DMS153 treated with DMSO at 0.1 percent for 48 hours (cell line): Measurements from ENCODE around the gene GYS1.
"Not testable (repeated sequence)": the region's sequence is repeated elsewhere in the genome, so short reads cannot be mapped to it uniquely, and the experiment has no call there.

Experiments used
- DNase-seq: peaks from one replicate; lab custom pipeline; 2025; ENCODE audit not compliant: unreplicated experiment; lab: John Stamatoyannopoulos, UW

The GYS1 gene

DNA sequence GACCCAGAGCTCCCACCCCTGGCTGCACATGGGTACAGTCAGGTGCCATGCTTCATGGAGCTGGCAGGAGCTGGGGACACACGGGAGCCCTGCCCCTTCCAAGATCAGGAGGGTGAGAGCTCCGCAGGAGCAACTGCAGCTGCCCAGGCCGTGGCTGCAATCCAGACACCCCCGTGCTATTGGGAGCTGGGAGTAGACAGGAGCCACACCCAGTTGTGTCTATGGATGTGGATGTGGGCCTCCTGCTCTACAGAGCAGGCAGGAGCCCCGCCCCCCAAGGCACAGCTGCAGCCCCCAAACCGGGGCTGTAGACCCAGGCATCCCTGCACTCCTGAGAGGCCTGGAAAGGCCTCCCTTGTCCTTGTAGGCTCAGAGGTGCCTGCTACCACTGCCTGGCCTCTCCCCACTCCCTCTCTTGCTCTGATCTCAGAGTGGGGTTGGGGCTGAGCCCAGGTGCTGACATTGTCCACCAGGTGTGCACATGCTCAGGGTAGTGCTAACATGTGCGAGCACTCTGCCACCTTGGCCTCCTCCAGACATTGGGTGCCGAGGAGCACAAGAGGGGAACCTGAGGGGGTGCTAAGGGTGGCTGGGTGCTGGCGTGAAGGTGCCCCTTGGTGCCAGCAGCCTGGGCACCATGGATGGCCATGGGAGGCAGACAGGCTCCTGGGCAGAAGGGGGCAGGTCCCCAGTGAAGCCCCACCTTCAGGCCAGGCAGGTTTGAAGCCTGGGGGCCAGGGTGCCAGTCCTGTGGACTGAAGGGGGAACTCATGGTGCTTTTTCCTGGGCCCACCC, 46.4 kb downstream of the GYS1 start:
- no peak for DNase-seq

DNA sequence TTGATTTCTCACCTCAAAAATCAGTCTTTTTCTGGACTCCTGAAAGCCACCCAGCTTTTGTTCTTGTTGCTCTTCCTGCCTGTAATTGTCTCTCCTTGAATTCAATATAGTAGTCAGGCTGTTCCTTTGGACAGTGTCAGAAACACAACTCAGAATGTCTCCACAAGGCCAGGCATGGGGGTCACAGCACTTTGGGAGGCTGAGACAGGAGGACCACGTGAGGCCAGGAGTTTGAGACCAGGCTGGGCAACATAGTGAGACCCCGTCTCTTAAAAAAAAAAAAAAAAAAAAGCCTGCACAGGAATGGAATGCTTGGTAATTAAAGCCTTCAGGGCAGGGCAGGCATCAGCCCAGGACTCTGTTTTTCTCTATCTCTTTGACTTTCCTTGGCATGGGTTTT, 47.3 kb downstream of the GYS1 start:
- no peak for DNase-seq

DNA sequence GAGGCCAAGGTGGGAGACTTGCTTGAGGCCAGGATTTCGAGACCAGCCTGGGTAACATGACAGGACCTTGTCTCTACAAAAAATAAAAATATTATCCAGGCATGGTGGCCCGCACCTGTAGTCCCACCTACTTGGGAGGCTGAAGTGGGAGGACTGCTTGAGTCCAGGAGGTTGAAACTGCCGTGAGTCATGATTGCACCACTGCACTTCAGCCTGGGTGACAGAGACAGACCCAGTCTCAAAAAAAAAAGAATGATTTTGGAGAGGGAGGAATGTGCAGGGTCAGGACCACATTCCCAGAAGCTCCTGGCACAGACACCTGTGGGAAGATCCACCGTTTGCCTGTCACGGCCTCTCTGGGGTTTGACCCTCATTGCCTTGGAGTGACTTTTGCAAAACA, 47.7 kb downstream of the GYS1 start:
- no peak for DNase-seq

DNA sequence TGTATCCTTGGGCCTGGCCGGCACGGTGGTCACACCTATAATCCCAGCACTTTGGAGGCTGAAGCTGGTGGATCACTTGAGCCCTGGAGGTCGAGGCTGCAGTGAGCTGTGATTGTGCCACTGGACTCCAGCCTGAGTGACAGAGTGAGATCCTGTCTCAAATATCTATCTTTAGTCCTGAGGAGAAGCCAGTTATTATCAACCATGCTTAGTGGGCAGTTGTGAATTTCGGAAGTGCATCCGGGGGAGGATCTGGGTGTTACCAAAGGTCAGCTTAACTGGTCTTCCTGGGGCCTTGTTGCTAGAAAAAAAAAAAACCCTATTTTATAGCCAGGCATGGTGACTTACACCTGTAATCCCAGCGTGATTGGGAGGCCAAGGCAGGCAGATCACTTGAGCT, 50.0 kb downstream of the GYS1 start:
- no peak for DNase-seq

DNA sequence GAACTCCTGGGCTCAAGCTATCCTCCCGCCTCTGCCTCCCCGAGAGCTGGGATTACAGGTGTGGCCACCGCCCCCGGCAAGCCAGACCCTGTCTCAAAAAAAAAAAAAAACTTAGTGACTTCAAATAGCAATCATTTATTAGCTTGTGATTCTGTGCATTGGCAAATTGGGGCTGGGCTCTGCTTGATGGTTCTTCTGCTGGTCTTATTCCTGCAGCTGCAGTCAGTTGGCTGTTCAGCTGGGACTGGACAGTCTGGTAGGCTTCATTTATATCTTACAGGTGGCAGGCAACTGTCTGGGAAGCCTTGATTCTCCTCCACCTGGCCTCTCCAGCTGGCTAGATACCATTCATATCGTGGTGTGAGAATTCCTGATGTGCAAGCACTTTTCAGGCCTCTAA, 52.2 kb downstream of the GYS1 start:
- no peak for DNase-seq

DNA sequence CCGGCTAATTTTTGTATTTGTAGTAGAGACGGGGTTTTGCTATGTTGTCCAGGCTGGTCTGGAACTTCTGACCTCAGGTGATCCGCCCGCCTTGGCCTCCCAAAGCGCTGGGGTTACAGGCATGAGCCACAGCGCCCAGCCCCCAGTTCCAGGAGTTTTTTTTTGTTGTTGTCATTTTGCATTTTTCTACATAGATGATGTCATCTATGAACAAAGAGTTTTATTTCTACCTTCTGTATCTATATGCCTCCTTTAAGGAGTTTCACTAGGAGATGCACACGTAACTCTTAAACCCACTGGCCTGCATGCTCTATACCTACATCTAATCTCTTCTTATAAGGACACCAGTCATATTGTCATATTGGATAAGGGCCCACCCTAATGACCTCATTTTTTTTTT, 54.9 kb downstream of the GYS1 start:
- DNase-seq, result no peak

DNA sequence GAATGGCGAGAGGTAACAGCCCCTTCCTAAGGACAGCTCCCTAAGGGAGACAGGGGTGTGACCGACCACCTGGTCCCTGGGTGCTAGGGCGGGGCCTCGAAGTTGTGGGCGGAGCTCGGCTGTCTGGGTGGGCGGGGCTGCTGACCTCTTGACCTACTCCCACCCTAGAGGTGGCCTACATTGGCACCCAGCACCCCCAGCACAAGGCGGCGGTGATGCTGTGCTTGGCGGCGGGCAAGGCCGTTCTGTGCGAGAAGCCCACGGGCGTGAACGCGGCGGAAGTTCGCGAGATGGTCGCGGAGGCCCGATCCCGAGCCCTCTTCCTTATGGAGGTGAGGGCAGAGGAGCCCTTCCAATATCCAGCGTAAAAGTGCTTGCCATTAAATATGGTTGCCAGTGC, 57.2 kb downstream of the GYS1 start:
- DNase-seq, result no peak

DNA sequence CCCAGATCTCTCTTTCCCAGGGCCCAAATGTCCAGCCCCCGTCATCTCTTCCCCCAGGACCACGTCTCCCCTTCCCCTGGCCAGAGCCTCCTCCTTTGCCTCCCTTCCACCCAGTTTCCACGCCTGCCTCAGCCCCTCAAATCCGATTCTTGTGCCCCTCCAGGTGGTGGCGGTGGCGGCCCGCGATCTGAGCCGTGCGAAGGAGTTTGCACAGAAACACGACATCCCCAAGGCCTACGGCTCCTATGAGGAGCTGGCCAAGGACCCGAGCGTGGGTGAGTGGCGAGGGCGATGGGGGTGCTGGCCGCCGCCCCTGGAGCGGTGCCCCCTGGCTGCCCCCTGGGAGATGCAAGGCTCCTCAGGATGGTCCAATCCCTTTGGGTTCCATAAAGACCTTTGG, 58.3 kb downstream of the GYS1 start:
- DNase-seq, result no peak

DNA sequence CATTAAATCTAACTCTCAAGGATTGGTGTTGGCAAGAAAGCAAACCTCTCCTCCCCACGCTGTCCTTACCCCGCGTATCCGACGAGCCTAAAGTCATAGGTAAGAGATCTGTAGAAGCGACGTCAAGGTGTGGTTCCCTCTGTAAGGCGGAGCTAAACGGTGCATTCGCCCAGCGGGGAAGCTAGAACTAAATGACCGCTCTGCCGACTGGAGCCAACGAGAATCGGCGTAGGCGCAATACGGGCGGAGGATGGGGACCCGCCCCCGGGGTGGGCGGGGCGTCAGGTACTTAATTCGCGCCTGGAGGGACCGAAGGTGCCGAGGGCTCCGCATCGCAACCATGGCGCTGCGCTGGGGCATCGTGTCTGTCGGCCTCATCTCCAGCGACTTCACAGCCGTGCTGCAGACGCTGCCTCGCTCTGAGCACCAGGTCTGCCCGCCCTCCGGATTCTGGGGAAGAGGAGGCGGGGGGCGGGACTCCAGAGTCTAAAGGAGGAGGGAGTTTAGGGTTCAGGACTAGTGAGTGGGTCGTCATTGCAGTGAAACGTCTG, 59.7 kb downstream of the GYS1 start, which contains the start of gene DHDH:
TSS of gene DHDH (plus strand) at position 318 of the 551 bp plus-strand sequence. CDS start at position 341, 23 bp downstream.
- peak; percentile 85 for DNase-seq

DNA sequence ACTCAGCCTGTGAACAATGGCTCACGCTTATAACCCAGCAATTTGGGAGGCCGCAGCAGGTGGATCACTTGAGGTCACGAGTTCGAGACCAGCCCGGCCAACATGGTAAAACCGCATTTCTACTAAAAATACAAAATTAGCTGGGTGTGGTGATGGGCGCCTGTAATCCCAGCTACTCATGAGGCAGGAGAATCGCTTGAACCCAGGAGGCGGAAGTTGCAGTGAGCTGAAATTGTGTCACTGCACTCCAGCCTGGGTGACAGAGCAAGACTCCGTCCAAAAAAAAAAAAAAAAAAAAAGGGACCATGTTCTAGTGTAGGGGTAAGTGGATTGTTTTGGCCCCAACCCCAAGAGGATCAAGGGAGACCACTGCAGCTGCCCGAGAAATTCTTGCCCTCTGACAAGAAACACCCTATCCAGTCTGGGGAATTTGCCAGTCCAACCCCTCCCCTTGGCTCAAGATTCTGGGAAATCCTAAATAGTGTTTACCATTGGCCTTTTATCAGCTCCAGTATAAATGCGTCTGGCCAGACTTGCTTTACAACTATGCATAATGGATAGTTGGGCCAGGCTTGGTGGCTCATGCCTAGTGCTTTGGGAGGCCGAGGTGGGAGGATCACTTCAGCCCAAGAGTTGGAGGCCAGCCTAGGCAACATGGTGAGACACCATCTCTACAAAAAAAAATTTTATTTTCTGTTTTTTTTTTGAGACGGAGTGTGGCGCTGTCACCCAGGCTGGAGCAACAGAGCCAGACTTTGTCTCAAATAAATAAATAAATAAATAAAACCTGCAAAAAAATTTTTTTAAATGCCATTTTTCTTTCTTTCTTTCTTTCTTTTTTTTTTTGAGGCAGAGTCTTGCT, 64.7 kb downstream of the GYS1 start:
- DNase-seq, result no peak

DNA sequence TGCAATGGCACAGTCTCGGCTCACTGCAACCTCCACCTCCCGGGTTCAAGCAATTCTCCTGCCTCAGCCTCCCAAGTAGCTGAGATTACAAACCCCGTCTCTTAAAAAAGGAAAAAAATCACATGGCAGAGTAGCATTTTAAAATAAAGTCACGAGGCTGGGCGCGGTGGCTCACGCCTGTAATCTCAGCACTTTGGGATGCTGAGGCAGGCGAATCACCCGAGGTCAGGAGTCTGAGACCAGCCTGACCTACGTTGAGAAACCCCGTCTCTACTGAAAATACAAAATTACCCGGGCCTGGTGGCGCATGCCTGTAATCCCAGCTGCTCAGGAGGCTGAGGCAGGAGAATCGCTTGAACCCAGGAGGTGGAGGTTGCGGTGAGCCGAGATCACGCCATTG, 65.4 kb downstream of the GYS1 start:
- not testable (repeated sequence) for DNase-seq

DNA sequence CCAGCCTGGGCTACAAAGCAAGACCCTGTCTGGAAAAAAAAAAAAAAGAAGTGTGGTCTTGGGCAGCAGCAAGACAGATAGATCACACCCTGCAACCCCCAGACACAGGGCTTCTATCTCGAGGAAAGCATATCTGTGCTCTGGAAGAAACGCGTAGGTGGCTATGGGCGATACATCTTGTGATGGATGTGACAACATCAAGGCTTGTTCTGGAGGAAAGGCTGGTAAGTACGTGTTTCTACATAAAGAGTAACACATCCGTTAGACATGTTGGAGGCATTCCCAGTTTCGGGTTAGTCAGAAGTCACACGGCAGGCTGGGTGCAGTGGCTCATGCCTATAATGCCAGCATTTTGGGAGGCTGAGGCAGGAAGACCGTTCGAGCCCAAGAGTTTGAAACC, 66.2 kb downstream of the GYS1 start:
- peak; percentile 0 for DNase-seq

DNA sequence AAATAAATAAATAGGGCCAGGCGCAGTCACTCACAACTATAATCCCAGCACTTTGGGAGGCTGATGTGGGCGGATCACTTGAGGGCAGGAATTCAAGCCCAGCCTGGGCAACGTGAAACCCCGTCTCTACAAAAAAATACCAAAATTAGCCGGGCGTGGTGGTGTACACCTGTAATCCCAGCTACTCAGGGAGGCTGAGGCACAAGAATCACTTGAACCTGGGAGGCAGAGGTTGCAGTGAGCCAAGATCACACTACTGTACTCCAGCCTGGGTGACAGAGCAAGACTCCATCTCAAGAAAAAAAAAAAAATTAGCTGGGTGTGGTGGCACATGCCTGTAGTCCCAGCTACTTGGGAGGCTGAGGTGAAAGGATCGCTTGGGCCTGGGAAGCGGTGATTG, 67.2 kb downstream of the GYS1 start:
- DNase-seq, result not testable (repeated sequence)

DNA sequence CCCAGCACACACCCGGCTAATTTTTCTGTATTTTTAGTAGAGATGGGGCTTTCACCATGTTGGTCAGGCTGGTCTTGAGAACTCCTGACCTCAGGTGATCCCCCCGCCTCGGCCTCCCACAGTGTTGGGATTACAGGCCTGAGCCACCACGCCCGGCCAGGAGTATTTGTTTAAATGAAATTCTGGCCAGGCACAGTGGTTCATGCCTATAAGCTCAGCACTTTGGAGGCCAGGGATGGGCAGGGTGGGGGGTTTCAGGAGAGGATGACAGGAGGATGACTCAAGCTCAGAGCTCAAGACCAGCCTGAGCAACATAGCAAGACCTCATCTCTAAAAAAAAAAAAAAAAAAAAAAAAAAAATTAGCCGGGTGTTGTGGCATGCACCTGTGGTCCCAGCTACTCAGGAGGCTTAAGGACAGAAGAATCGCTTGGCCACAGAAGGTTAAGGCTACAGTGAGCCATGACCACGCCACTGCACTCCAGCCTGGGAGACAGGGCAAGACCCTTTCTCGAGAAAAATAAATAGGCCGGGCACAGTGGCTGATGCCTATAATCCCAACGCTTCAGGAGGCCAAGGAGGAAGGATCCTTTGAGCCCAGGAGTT, 67.8 kb downstream of the GYS1 start:
- DNase-seq, result no peak

DNA sequence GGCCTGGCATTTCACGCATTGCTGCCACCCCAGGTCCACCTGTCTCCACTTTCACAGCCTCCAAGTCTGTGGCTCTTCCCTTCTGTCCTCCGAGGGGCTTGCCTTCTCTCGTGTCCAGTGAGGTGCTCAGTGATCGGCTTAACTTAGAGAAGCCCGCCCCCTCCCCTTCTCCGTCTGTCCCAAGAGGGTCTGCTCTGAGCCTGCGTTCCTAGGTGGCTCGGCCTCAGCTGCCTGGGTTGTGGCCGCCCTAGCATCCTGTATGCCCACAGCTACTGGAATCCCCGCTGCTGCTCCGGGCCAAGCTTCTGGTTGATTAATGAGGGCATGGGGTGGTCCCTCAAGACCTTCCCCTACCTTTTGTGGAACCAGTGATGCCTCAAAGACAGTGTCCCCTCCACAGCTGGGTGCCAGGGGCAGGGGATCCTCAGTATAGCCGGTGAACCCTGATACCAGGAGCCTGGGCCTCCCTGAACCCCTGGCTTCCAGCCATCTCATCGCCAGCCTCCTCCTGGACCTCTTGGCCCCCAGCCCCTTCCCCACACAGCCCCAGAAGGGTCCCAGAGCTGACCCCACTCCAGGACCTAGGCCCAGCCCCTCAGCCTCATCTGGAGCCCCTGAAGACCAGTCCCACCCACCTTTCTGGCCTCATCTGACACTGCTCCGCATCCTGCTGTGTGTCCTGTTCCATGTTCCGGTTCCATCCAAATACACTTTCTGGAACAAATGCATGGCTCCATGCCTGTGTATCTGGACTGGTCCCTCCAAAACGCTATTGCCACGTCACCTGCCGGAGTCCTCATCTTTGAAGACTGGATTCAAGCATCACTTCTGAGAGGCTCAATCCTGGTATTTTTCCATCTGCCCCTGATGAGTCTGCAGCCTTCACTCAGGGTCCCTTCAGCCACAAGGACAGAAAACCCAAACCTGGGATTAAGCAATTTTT, 70.3 kb downstream of the GYS1 start:
- DNase-seq, result no peak

DNA sequence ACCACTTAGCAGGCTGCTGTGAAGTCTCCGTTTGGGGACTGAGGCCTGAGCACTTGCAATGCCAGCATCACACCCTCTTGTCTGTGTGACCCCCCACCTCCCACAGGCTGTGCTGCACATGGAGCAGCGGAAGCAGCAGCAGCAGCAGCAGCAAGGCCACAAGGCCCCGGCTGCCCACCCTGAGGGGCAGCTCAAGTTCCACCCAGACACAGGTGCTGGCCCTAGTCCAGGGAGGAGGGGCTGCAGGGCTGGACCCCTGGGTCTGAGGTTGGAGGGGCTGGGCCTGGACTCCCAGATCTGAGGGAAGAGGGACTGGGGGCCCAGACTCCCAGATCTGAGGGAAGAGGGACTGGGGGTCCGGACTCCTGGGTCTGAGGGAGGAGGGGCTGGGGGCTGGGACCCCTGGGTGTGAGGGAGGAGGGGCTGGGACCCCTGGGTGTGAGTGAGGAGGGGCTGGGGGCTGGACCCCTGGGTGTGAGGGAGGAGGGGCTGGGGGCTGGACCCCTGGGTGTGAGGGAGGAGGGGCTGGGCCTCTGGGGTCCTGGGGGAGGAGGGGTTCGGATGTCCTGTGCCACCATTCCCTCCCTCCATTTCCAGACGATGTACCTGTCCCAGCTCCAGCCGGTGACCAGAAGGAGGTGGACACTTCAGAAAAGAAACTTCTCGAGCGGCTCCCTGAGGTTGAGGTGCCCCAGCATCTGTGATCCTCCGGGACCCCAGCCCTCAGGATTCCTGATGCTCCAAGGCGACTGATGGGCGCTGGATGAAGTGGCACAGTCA, 71.2 kb downstream of the GYS1 start:
- DNase-seq, result no peak

DNA sequence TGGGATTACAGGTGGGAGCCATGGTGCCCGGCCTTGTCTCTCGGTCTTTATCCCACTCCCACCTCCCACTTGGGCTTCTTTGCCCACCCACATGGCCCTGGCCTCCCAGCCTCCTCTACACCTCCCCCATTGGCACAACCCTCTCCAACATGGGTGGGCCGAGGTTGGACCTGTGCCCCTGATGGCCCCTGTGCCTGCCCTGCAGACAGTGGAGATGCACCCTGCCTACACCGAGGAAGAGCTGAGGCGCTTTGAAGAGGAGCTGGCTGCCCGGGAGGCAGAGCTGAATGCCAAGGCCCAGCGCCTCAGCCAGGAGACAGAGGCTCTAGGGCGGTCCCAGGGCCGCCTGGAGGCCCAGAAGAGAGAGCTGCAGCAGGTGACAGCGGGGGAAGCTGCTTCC, 72.2 kb downstream of the GYS1 start:
- DNase-seq, result no peak

DNA sequence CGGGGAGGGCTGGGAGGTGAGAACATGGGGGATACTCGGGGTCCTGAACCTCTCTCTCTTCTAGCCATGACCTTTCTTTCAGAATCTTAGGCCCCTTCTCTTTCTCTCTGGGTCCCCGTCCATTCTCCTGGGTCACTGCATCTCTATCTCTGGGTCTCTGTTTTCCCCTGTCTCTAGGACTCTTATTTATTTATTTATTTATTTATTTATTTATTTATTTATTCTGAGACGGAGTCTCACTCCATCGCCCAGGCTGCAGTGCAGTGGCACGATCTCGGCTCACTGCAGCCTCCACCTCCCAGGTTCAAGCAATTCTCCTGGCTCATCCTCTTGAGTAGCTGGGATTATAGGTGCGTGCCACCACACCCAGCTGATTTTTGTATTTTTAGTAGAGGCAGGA, 73.8 kb downstream of the GYS1 start:
- not testable (repeated sequence) for DNase-seq

DNA sequence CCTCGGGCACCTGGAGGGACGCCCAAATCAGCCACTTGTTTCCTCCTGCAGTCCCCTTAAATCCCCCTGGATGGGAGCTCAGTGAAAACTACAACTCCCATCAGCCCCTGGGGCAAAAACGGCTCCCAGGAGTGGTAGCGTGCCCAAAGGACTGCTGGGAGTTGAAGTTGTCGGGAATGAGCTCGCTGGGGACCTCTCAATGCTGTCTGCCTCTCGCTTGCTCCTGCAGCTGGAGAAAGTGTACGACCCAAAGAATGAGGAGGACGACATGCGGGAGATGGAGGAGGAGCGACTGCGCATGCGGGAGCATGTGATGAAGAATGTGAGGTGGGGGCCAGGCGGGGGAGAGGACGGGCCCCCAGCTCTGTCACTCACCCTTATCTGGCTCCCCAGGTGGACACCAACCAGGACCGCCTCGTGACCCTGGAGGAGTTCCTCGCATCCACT, 74.3 kb downstream of the GYS1 start:
- no peak for DNase-seq
